Fibroblast of the aortic adventitia (primary cell): Measurements from ENCODE around the gene HOXA4. TPM values are rescaled to one million over a fixed set of nuclear protein-coding genes. Genes with fewer than 3 reads are reported as not detected.

ENCODE experiments used
- DNase-seq: peaks from one replicate; pipeline ENCODE4 v3.0.0-alpha.2; 2010; ENCODE audit warnings: low read depth
- H3K4me3 ChIP-seq: 2 replicates; pipeline ENCODE4 v1.5.1; 2011; ENCODE audit warnings: low read depth, mild to moderate bottlenecking, control low read depth, low read length, moderate library complexity
- CTCF ChIP-seq: IDR thresholded peaks from 2 replicates; pipeline ENCODE4 v1.5.1; 2011; ENCODE audit warnings: mild to moderate bottlenecking, low read length, control low read depth, inconsistent platforms; ENCODE audit not compliant: insufficient read depth
- total RNA-seq: library from RNA; depleted of rRNA; stranded (reverse); fragments of >200 nt; gene quantifications from 2 replicates; pipeline ENCODE4 v1.2.3, GENCODE V29; 2012; ENCODE audit warnings: low replicate concordance

The HOXA4 gene
- total RNA-seq, 1 donor: 0.99 TPM

- no peak for TF ChIP-seq CTCF
- DNase-seq: no peak
- H3K4me3 ChIP-seq: no peak overlapping the region
Observed at GRCh38 chr7:27159266-27160144, 28.9 kb upstream of the HOXA4 start.

GRCh38 chr7:27158436-27159265, 28.1 kb upstream of the HOXA4 start:
- no peak overlapping the region for H3K4me3 ChIP-seq
- DNase-seq: no peak

DNA sequence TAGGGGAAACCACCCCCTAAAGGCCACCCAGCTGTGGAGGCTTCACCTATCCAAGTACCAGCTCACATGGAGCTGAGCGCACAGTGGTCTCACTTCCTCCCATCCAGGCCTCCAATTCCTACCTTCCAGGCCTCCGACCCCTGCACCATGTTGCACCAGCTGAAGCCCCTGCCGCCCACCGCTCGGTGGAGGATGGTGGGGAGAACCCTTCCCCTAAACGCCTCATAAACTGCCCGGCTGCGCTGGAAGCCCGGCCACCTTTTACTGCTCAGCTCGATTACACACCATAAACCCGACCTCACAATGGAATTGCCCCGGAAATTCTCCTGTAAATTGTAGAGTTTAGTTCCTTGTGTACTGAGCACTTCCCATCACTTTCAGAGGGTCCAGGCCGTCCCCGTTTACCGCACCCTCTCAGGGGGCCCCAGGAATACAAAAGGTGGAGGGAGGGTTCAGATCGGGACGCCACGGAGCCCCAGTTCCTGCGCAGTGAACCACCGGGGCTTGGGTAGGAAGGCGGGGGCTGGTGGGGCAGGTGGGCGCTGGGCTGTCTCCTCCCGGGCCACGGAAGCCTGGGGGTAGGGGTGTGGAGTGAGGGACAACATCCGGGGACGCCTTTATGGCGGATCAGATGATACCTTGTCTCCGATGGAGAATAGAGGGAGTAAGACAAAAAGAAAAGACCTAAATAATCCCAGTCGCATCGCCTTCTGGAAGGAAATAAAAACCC, 27.3 kb upstream of the HOXA4 start:
- no peak overlapping the region for H3K4me3 ChIP-seq
- no peak for DNase-seq
- no peak for TF ChIP-seq CTCF

More at GRCh38 chr7:27158436-27159265, 28.1 kb upstream of the HOXA4 start:
- TF ChIP-seq CTCF: no peak

DNA sequence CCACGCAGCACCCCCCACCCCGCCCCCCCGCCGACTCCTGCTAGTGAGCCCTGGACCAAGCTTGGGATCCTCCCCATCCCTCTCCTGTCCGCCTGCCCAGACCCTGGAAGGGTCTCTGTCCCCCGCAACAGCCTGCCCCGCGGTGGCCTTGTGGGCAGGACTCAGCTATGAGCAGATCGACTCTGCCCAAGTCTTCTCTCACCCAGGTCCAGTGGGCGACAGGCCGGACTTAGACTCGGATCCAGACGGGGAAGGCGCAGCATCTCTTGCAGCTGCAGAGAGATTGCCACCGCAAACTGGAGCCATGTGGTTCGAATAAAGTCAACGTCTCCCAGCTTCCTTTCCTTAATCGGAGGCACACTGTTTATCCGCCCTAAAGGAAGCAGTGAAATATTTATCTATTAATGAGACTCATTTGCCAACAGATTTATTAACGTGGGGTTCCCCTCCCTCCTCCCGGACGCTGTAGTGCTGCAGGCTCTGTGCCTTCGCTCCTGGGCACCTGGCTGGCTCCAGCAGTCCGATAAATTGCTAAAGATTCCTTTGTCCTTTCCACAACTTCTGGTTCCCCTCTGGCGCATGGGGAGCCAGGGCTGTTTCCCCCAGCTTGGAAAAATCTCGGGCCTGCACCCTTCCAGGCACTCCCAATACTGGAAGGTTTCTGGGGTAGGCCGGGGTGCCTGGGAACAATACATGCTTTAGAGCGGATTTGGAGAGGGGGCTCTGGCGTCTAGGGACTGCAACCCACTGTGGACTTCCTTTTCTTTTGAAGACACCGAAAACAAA, 26.6 kb upstream of the HOXA4 start:
- DNase-seq: no peak
- no peak for TF ChIP-seq CTCF

DNA sequence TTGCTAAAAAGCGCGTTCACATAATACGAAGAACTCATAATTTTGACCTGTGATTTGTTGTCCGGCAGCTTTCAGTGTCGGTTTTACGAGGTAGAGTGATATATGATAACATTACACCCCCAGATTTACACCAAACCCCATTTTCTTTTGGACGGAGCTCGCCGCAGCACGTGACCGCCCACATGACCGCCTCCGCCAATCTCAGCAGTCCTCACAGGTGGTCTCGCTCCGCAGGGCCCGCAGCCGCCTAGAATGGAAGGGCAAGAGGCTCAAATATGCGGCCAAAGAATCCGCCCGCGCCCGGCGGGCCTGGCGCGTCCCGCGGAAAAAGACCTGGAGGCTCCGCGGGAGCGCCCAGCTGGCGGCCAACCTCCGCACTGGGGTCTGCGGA, 25.9 kb upstream of the HOXA4 start, which contains the start of gene HOXA7:
Gene HOXA7, minus strand, starts transcription at position 168 of the 391 bp plus-strand sequence. Its CDS starts 130 bp downstream, at position 38.
- DNase-seq: no peak
- H3K4me3 ChIP-seq: no peak within 1 kb of the TSS
- no peak for TF ChIP-seq CTCF

More for the DNA sequence above, 26.6 kb upstream of the HOXA4 start:
- no peak overlapping the region for H3K4me3 ChIP-seq
